ENCODE data around the gene ABCA10.
"Not testable (repeated sequence)": the region's sequence is repeated elsewhere in the genome, so short reads cannot be mapped to it uniquely, and the experiment has no call there.

ABCA10 gene

GRCh38 chr17:69228576-69228975 is at the start of gene ABCA10:
Gene ABCA10 (minus strand): TSS chr17:69228824. CDS start chr17:69225358, 3,466 bp downstream.
- DNase-seq = no peak

- not testable (repeated sequence) for DNase-seq
Observed at GRCh38 chr17:69276279-69276678, 47.7 kb upstream of the ABCA10 start.

GRCh38 chr17:69275751-69276150 is 47.1 kb upstream of the ABCA10 start:
- no peak for DNase-seq

GRCh38 chr17:69271023-69271422 is 42.4 kb upstream of the ABCA10 start:
- DNase-seq = no peak

- DNase-seq = no peak
Observed at GRCh38 chr17:69269131-69269998, 40.7 kb upstream of the ABCA10 start.

GRCh38 chr17:69268543-69269014 is 40.0 kb upstream of the ABCA10 start:
- no peak for DNase-seq

GRCh38 chr17:69267219-69267618 is 38.6 kb upstream of the ABCA10 start:
- no peak for DNase-seq

GRCh38 chr17:69265873-69266272 is 37.2 kb upstream of the ABCA10 start:
- DNase-seq = no peak

- DNase-seq = no peak
Observed at GRCh38 chr17:69254187-69254586, 25.6 kb upstream of the ABCA10 start.

GRCh38 chr17:69250641-69251040 is 22.0 kb upstream of the ABCA10 start:
- no peak for DNase-seq

- peak in 1 of 56 donors; percentile 60 for DNase-seq
Observed at GRCh38 chr17:69246726-69247375, 18.2 kb upstream of the ABCA10 start.

- DNase-seq = no peak
Observed at GRCh38 chr17:69246202-69246601, 17.6 kb upstream of the ABCA10 start.

GRCh38 chr17:69245617-69246016 is 17.0 kb upstream of the ABCA10 start:
- DNase-seq = no peak

- DNase-seq = no peak
Observed at GRCh38 chr17:69239611-69240600, 11.3 kb upstream of the ABCA10 start.

- no peak for DNase-seq
Observed at GRCh38 chr17:69236946-69237345, 8.3 kb upstream of the ABCA10 start.

- DNase-seq = no peak
Observed at GRCh38 chr17:69236464-69236863, 7.8 kb upstream of the ABCA10 start.

GRCh38 chr17:69235338-69236058 is 6.9 kb upstream of the ABCA10 start:
- peak; percentile 1 to 89 (median 52) for DNase-seq

- no peak for DNase-seq
Observed at GRCh38 chr17:69232650-69233049, 4.0 kb upstream of the ABCA10 start.

- DNase-seq = no peak
Observed at GRCh38 chr17:69231521-69231920, 2.9 kb upstream of the ABCA10 start.

GRCh38 chr17:69230939-69231338 is 2.3 kb upstream of the ABCA10 start:
- no peak for DNase-seq

GRCh38 chr17:69228018-69228417 is 606 bp downstream of the ABCA10 start:
- no peak for DNase-seq

All from amygdala (tissue), 56 donors.